Body of pancreas (tissue), 4 donors: Measurements from ENCODE around the gene C19orf73. TPM values are rescaled to one million over a fixed set of nuclear protein-coding genes. Genes with fewer than 3 reads are reported as not detected.
"Not testable (repeated sequence)": the region's sequence is repeated elsewhere in the genome, so short reads cannot be mapped to it uniquely, and the experiment has no call there.

Experiments
- ATAC-seq: fragments of 150-250 bp; one replicate; pipeline ENCODE4 v1.9.1; 2016
- DNase-seq, 4 donors: peaks; one replicate each; pipeline ENCODE4 v3.0.0-alpha.2; 2019
- H3K27ac ChIP-seq, 4 donors: fragments of 200-600 bp; sonication (generic); 1 replicate in 3 of 4; 2 replicates in 1 of 4; pipeline versions ENCODE4 v1.5.1 to v1.6.1; 2016 to 2019; ENCODE audit warnings: mild to moderate bottlenecking in 1 of 4, mixed read lengths in 1 of 4, moderate library complexity in 1 of 4
- H3K27me3 ChIP-seq, 2 donors: fragments of 200-600 bp; sonication (generic); one replicate each; pipeline ENCODE4 v1.6.0; 2016; ENCODE audit warnings: mild to moderate bottlenecking in 1 of 2
- H3K36me3 ChIP-seq, 2 donors: fragments of 200-600 bp; sonication (generic); replicated peaks in 1 of 2; 2 replicates each; pipeline ENCODE4 v1.5.1; 2016; ENCODE audit warnings: low read depth in 2 of 2; ENCODE audit not compliant: insufficient read depth in 1 of 2
- H3K4me1 ChIP-seq: fragments of 200-600 bp; sonication (generic); one replicate; pipeline ENCODE4 v1.6.0; 2016
- H3K4me3 ChIP-seq, 2 donors: fragments of 200-600 bp; sonication (generic); 1 replicate in 1 of 2; 2 replicates in 1 of 2; pipeline ENCODE4 v1.5.1; 2016 to 2019
- H3K9me3 ChIP-seq, 3 donors: fragments of 200-600 bp; sonication (generic); 1 replicate in 2 of 3; 2 replicates in 1 of 3; pipeline ENCODE4 v1.5.1; 2016
- CTCF ChIP-seq, 7 experiments: fragments of 450-650 bp in 4 of 7; fragments of 200-600 bp in 3 of 7; sonication (generic) in 3 of 7; IDR thresholded peaks; one replicate each; pipeline ENCODE4 v1.5.1; 2016 to 2019; ENCODE audit warnings: antibody characterized with exemption in 7 of 7
- POLR2A ChIP-seq, 3 donors: fragments of 450-650 bp; IDR thresholded peaks; one replicate each; pipeline ENCODE4 v1.6.1; 2016; ENCODE audit warnings: antibody characterized with exemption in 3 of 3, mild to moderate bottlenecking in 2 of 3
- WGBS, 2 donors: methylation state at CpG; one replicate each; pipeline ENCODE4 v1.1.5; 2017; 5-methylcytosine and 5-hydroxymethylcytosine counted together
- intact Hi-C: fragments of 100-400 bp; cut with DNase I; formaldehyde crosslinking; loops from one replicate; pipeline ENCODE4 v1.15.1; 2023
- total RNA-seq, 2 donors: library from RNA; depleted of rRNA; stranded (reverse); fragments of >200 nt; gene quantifications; one replicate each; pipeline ENCODE4 v1.1.0, GENCODE V29; 2016

Gene C19orf73
- total RNA-seq, 2 donors from 2014 or later, result 2.3 TPM; not detected in 1

- peaks cover 0 to 30% of the 10 kb centered on the region in 2 donors for H3K27me3 ChIP-seq
- DNase-seq (peak; percentile 81 to 91 (median 90)), ATAC-seq (peak; percentile 67)
- H3K4me3 ChIP-seq, H3K27ac ChIP-seq, H3K4me1 ChIP-seq, H3K36me3 ChIP-seq, intact Hi-C loops, H3K9me3 ChIP-seq: not testable (repeated sequence)
- 9 to 12% methylated on average over 8 to 9 of the region's 9 CpGs for WGBS, 2 donors
- TF ChIP-seq CTCF (IDR thresholded peaks at IDR 0.05), result peak; percentile 42 to 91 (median 82)
Observed at GRCh38 chr19:49074869-49075268, 44.1 kb downstream of the C19orf73 start.

DNA sequence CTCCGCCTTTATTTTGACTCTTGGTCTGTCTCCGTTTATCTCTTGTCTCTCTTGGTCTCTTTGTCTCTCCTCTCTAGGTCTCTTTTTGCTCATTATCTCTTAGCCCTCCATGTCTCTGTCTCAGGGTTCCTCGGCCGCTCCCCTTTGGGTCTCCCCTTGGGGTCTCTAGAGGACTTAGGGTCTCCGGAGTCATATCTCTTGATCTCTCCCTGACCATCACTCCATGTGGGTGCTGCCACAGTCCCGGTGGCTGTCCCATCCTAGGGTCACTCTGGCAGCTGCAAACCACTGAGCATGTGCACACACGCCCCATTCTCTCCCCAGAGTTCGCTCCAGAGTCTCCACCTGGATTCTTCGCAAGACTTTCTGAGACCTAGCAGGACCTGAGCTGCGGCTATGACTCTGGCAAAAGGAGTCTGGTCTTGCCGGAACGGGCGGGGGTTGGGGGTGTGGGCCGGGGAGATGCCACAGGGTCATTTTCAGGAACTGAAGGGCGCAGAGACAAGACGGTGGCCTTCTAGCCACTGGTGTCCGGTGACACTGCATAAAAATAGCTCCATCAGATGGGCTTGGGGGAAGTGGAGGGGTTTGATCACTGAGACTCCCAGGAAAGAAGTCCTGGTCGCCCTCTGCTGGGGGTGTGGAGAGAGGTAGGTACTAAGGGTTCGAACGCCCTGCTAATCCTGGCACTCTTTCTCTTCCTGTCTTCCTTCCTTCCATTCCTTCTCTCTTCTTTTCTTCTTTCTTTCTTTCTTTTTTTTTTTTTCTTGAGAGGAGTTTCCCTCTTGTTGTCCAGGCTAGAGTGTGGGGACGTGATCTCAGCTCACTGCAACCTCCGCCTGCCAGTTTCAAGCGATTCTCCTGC is 45.2 kb downstream of the C19orf73 start:
- Histone ChIP-seq H3K36me3 (no peaks in the 10 kb centered on the region), H3K27me3 (peaks cover 0 to 30% of the 10 kb centered on the region in 2 donors), H3K4me1 (peaks cover 5% of the 10 kb centered on the region), H3K27ac (no peak overlapping the region), H3K4me3 (no peak overlapping the region), H3K9me3 (no peaks in the 10 kb centered on the region)
- intact Hi-C loops, result no loop called here
- DNase-seq (no peak), ATAC-seq (no peak)
- TF ChIP-seq POLR2A (IDR thresholded peaks at IDR 0.05), result no peak
- no peak for TF ChIP-seq CTCF (IDR thresholded peaks at IDR 0.05)
- 48 to 55% methylated on average over 18 to 23 of the region's 23 CpGs for WGBS, 2 donors

DNA sequence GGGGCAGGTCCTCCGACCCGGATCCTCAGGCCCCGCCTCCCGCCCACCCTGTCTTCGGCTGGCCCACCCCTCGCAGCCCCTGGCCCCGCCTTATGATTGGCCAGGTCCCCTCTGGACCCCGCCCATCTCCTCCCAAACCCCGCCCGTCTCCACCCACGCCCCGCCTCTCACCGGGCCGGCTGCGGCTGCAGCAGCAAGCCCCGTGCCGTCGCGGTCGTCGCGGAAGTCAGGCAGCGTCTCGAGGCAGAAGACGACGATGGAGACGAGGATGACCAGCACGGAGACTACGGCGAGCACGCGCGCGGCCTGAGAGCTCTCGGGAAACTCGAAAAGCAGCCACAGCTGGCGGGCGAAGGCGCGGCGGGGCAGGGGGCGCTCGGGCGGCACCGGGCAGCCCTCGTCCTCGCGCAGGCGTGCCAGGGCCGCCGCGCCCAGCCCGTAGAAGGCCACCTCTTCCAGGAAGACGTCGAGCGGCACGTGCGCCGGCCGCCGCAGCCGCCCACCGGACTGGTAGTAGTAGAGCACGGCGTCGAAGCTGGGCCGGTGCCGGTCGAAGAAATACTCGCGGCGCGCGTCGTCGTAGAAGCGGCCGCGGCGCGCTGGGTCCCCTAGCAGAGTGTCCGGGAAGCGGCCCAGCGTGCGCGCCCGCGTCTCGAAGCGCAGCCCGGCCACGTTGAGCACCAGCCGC is 46.9 kb downstream of the C19orf73 start:
- peaks cover 5% of the 10 kb centered on the region for H3K4me1 ChIP-seq
- H3K27me3 ChIP-seq, result peaks cover 0 to 30% of the 10 kb centered on the region in 2 donors
- no peak for TF ChIP-seq POLR2A (IDR thresholded peaks at IDR 0.05)
- no peak for TF ChIP-seq CTCF (IDR thresholded peaks at IDR 0.05)
- no peaks in the 10 kb centered on the region for H3K9me3 ChIP-seq
- WGBS, 2 donors, result 1 to 13% methylated on average over 7 to 49 of the region's 93 CpGs
- intact Hi-C loops, result no loop called here
- H3K36me3 ChIP-seq, result no peaks in the 10 kb centered on the region
- no peak overlapping the region for H3K27ac ChIP-seq
- DNase-seq, result no peak
- H3K4me3 ChIP-seq, result no peak overlapping the region
- no peak for ATAC-seq

DNA sequence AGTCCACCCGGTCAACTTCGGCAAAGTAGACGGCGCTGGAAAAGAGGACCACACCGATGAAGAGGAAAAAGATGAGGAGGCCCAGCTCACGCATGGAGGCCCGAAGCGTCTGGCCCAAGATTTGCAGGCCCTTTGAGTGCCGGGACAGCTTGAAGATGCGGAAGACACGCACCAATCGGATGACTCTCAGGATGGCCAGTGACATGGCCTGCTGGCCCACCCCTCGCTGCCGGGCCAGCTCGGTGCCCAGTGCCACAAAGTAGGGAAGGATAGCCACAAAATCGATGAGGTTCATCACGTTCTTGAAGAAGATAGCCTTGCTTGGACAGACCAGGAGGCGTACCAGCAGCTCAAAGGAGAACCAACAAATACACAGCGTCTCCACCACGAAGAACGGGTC is 48.5 kb downstream of the C19orf73 start:
- Histone ChIP-seq H3K27ac (no peak overlapping the region), H3K4me1 (peaks cover 5% of the 10 kb centered on the region), H3K36me3 (no peaks in the 10 kb centered on the region), H3K9me3 (no peaks in the 10 kb centered on the region), H3K27me3 (peaks cover 0 to 30% of the 10 kb centered on the region in 2 donors), H3K4me3 (no peak overlapping the region)
- TF ChIP-seq POLR2A (IDR thresholded peaks at IDR 0.05) (no peak), CTCF (IDR thresholded peaks at IDR 0.05) (no peak)
- ATAC-seq (no peak), DNase-seq (no peak)
- WGBS, 2 donors, result 89 to 95% methylated on average over 19 to 21 of the region's 21 CpGs
- intact Hi-C loops, result no loop called here
